Spleen (tissue), 7 donors: ENCODE measurements around the gene TMEM131L.

Source experiments
- POLR2A ChIP-seq, 3 donors: fragments of 450-650 bp; IDR thresholded peaks; one replicate each; pipeline ENCODE4 v1.5.1; 2017; ENCODE audit warnings: antibody characterized with exemption in 3 of 3, mild to moderate bottlenecking in 1 of 3
- POLR2AphosphoS5 ChIP-seq, 3 donors: sonication (generic); formaldehyde crosslinking; IDR thresholded peaks; one replicate each; pipeline ENCODE4 v1.5.1; 2017; ENCODE audit warnings: antibody characterized with exemption in 3 of 3
- TF ChIP-seq, protein P1 (sequence below), 11 experiments: fragments of 200-600 bp in 7 of 11; fragments of 450-650 bp in 4 of 11; sonication (generic) in 4 of 11; IDR thresholded peaks in 8 of 11; conservative IDR thresholded peaks in 3 of 11; 1 replicate in 7 of 11; 2 replicates in 4 of 11; pipeline versions ENCODE4 v1.4.0 to v1.8.0; 2016 to 2021; ENCODE audit warnings: antibody characterized with exemption in 11 of 11, inconsistent platforms in 4 of 11, mild to moderate bottlenecking in 1 of 11
- donor health status: DM: no; HTN: no; CAD: no; lungs with moderate emphysema.
- donor health status: DM: no; HTN: no; CAD: no.
- donor health status: DM: no; HTN: no; CAD: no.

DNA sequence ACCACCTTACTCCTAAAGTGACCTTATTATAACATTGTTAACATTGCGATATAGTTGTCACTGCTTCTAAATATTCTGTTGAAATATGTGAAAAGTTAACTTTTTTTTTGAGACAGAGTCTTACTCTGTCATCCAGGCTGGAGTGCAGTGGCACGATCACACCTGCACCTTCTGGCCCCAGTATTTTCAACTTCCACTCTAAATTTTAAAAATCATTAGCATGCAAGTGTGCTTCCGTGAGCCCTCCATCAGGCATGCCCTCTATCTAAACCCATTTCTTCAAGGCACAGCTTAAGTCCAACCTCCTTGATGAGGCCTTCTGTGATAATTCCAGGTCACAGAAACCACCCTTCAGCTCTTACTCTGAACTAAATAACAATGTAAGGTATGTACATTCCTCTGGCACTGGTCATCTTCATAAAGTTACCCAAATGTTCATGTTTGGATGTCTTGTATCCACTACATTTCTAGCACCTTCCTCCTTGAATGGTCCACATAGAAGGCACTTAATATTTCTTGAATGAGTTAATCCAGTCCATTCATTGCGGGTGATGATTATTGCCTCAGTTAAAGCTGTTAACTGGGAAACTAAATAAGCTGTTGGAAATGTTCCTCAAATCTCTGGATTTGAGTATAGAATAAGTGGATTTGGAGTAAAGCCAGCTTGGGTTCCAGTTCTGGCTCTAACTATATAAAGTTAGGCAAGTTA is 38.6 kb upstream of the TMEM131L start:
- TF ChIP-seq, protein P1, sequence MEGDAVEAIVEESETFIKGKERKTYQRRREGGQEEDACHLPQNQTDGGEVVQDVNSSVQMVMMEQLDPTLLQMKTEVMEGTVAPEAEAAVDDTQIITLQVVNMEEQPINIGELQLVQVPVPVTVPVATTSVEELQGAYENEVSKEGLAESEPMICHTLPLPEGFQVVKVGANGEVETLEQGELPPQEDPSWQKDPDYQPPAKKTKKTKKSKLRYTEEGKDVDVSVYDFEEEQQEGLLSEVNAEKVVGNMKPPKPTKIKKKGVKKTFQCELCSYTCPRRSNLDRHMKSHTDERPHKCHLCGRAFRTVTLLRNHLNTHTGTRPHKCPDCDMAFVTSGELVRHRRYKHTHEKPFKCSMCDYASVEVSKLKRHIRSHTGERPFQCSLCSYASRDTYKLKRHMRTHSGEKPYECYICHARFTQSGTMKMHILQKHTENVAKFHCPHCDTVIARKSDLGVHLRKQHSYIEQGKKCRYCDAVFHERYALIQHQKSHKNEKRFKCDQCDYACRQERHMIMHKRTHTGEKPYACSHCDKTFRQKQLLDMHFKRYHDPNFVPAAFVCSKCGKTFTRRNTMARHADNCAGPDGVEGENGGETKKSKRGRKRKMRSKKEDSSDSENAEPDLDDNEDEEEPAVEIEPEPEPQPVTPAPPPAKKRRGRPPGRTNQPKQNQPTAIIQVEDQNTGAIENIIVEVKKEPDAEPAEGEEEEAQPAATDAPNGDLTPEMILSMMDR (IDR thresholded peaks at IDR 0.05 in 8 of 11, conservative IDR thresholded peaks at IDR 0.05 in 3 of 11), result no peak
- TF ChIP-seq POLR2AphosphoS5 (IDR thresholded peaks at IDR 0.05), result no peak
- no peak for TF ChIP-seq POLR2A (IDR thresholded peaks at IDR 0.05)
